Left renal pelvis (tissue), 4 donors: ENCODE results near the gene NMRK1. TPM values are rescaled to one million over a fixed set of nuclear protein-coding genes. Genes with fewer than 3 reads are reported as not detected.

ENCODE experiments used
- DNase-seq, 4 donors: peaks; one replicate each; pipeline ENCODE4 v3.0.0-alpha.2; 2013; ENCODE audit warnings: low read depth in 4 of 4, low spot score in 3 of 4
- polyA plus RNA-seq, 4 donors: library from polyadenylated mRNA; unstranded; fragments of 120-200 nt; gene quantifications; one replicate each; pipeline ENCODE4 v1.2.1, GENCODE V29; 2013; ENCODE audit not compliant: insufficient read length in 4 of 4

Gene NMRK1
- 10 to 100 TPM in 3 of 4 donors, 1 to 10 TPM in 1; 6.5 to 31.6 (median 25.0) TPM for polyA plus RNA-seq

GRCh38 chr9:75087824-75088645 is at the start of gene NMRK1, which contains the start of gene OSTF1:
TSS of gene NMRK1 (minus strand) at chr9:75088155. CDS start at chr9:75083115, 5,040 bp downstream.
TSS of gene OSTF1 (plus strand) at chr9:75088514. CDS start at chr9:75088693, 179 bp downstream.
- DNase-seq, result peak; percentile 84 to 94 (median 93)

GRCh38 chr9:75134495-75134894 is 46.5 kb upstream of the NMRK1 start:
- no peak for DNase-seq

- no peak for DNase-seq
Observed at GRCh38 chr9:75133396-75133795, 45.4 kb upstream of the NMRK1 start.

GRCh38 chr9:75132244-75132643 is 44.3 kb upstream of the NMRK1 start:
- no peak for DNase-seq

- DNase-seq, result no peak
Observed at GRCh38 chr9:75131700-75132099, 43.7 kb upstream of the NMRK1 start.

GRCh38 chr9:75130621-75131230 is 42.8 kb upstream of the NMRK1 start:
- DNase-seq, result no peak

- no peak for DNase-seq
Observed at GRCh38 chr9:75130172-75130571, 42.2 kb upstream of the NMRK1 start.

GRCh38 chr9:75128535-75128934 is 40.6 kb upstream of the NMRK1 start:
- no peak for DNase-seq

GRCh38 chr9:75123696-75124095 is 35.7 kb upstream of the NMRK1 start:
- DNase-seq, result no peak

GRCh38 chr9:75121914-75122558 is 34.1 kb upstream of the NMRK1 start:
- DNase-seq, result no peak

- DNase-seq, result no peak
Observed at GRCh38 chr9:75120686-75121085, 32.7 kb upstream of the NMRK1 start.

- DNase-seq, result no peak
Observed at GRCh38 chr9:75117564-75117963, 29.6 kb upstream of the NMRK1 start.

- DNase-seq, result no peak
Observed at GRCh38 chr9:75116306-75116705, 28.4 kb upstream of the NMRK1 start.

- DNase-seq, result no peak
Observed at GRCh38 chr9:75112789-75113188, 24.8 kb upstream of the NMRK1 start.

- DNase-seq, result no peak
Observed at GRCh38 chr9:75111019-75111622, 23.2 kb upstream of the NMRK1 start.

GRCh38 chr9:75109210-75109839 is 21.4 kb upstream of the NMRK1 start:
- no peak for DNase-seq

GRCh38 chr9:75108571-75108970 is 20.6 kb upstream of the NMRK1 start:
- DNase-seq, result no peak

- peak in 2 of 4 donors; percentile 35 to 43 for DNase-seq
Observed at GRCh38 chr9:75106857-75107256, 18.9 kb upstream of the NMRK1 start.

GRCh38 chr9:75105841-75106240 is 17.9 kb upstream of the NMRK1 start:
- DNase-seq, result no peak

GRCh38 chr9:75105019-75105540 is 17.1 kb upstream of the NMRK1 start:
- no peak for DNase-seq
